ENCODE measurements around the gene TMEM191C.
"Not testable (repeated sequence)": the region's sequence is repeated elsewhere in the genome, so short reads cannot be mapped to it uniquely, and the experiment has no call there.

TMEM191C gene

DNA sequence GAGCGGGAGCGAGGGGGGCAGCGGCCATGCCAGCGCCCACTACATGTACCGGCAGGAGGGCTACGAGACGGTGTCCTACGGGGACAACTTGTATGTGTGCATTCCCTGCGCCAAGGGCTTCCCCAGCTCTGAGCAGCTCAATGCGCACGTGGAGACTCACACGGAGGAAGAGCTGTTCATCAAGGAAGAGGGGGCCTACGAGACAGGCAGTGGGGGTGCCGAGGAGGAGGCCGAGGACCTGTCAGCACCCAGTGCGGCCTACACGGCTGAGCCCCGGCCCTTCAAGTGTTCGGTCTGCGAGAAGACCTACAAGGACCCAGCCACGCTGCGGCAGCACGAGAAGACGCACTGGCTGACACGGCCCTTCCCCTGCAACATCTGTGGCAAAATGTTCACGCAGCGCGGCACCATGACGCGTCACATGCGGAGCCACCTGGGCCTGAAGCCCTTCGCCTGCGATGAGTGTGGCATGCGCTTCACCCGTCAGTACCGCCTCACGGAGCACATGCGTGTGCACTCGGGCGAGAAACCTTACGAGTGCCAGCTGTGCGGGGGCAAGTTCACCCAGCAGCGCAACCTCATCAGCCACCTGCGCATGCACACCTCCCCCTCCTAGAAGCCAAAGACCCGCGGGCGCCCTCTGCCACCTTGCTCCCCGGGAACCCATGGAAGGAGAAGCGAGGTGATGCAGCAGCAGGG lies 20.9 kb upstream of the TMEM191C start:
- no peak for DNase-seq (ENCODE audit: low read depth in 2 of 2)

DNA sequence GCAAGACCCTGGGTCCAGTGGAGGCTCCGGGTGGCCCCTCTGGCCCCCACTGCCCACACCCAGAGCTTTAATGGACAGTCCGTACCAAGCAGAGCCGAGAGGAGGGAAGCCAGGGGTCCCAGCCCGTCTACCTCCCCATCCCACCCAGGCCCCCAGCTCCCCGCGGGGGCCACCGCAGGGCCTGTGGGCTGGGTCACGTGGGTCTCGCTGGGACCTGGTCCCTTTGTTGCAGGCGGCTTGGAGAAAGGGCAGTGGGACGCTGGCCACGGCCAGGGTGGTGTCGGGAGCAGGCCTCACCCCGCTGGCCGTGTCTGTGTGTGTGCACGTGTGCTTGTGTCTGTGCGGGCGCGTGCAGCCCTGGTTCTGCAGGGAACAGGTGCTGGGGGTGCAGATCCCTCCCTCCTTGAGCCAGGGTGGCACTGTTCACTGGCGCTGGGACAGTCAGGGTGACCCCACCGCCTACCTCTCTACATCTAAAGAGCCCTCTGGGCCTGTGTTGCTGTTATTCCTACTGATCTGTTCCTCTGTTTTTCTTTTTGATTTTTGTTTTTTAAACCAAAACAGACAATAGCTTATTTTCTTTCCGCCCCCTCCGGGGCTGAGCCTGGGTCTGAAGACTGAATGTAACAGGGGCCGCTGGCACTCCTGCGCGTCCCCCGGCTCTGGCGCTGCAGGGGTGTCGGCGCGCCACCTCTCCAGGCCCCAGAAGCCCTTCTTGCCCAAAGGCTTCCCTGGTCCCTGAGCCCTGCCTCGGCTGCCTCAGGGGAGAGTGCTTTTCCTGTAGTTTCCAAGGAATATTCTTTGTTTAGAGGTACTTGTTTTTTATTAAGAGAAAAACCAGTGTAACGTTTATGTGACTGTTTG lies 20.1 kb upstream of the TMEM191C start:
- no peak for DNase-seq (ENCODE audit: low read depth in 2 of 2)

DNA sequence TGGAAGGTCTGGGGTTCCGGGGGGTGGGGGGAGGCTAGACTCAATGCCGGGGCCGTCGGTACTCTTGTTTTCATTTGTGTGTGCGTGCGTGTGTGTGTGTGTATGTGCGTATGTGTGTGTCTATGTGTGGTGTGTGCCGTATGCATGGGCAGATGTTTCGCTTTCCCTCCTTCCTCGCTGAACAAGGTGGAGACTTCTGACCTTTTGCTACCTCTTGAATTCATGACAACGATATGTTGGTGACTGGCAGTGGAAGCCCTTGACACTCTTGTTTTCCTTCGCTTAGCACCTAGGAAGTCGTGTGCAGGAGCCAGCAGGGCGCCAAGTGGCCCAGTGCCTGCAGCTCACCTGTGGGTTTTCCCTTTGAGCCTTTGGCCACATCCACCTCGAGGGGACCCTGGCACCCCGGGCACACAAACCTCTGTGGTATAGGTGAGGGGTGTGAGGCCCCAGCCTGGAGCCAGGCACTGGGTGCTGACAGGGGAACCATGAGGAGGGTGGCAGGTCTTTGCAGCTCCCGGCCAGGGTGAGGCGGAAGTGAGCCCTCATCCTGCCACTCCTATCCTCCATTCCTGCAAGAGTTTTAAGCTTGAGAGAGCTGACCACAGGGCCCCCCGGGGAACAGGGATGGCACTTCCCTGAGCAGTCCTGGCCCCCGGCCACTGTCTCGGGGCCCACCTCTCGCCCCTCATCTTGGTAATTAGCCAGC lies 19.3 kb upstream of the TMEM191C start:
- no peak for DNase-seq (ENCODE audit: low read depth in 2 of 2)

DNA sequence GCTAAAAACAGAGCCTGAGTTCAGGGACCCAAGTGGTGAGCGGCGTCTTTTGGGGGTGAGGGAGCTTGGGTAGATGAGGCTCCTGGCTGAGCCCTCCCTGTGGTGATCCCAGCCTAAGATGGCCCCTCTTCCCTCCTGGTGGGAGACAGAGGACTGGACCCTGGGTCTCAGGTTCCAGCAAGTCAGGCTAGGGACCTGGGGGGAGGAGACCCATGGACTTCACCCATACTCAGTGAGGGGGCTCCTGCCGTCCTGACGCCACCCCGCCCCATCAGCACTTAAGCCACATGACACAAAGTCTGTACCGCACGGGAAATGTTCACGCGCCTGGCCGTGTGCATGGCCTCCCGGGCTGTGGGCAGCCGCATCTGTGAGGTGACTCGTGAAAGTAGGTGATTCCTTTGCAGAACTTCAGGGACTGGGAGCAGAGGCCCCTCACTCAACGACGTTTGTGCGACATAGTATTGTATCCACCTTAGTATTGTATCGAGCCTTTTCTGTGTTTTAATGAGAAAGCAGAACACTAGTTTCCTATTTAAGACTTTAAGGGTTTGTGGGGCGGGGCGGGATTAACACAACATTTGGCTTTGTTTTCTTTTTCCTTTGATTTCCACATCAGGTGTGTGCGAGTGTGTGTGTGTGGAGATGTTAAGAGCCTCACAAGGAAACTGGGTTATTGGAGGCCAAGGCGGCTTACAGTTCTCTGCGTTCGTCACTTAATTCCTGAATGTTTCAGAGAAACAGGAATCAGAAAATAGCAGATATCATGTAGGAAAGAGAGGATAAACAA lies 18.4 kb upstream of the TMEM191C start:
- DNase-seq (ENCODE audit: low read depth in 2 of 2), result no peak

DNA sequence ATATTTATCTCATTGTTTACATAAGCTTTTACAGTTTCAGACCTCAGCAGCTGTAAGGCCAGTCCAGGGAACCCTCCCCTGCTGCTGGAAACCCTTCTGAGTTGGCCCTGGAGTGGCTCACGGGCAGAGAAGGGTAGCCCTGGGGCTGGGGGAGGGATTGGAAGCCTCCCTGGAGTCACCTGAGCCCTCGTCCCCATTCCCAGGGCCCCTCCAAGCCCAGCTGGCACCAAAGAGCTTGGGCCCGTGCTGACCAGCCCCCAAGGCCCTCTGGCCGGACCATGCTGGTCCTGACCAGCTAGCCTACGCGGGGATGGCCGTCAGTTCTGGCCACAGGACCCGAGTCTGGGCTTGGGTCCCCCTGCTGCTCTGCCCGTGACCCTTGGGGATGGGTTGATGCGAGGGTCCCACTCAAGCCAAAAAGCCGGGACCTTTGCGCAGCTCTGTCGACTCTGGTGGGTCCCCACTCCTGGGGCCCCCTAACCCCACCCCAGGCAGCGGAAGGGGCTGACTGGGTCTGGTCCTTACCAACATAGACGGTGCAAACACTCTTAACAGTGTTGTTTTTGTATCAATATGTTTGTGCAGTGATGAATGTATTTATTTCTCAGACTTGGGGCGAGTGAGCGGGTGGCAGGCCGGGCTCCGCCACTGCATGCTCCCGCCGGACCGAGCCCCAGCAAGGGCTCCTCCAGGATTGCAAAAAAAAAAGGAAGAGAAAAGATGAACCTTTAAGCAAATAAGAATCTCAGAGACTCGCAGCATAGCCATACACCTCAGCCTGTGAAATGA lies 17.5 kb upstream of the TMEM191C start:
- DNase-seq (ENCODE audit: low read depth in 2 of 2), result no peak

DNA sequence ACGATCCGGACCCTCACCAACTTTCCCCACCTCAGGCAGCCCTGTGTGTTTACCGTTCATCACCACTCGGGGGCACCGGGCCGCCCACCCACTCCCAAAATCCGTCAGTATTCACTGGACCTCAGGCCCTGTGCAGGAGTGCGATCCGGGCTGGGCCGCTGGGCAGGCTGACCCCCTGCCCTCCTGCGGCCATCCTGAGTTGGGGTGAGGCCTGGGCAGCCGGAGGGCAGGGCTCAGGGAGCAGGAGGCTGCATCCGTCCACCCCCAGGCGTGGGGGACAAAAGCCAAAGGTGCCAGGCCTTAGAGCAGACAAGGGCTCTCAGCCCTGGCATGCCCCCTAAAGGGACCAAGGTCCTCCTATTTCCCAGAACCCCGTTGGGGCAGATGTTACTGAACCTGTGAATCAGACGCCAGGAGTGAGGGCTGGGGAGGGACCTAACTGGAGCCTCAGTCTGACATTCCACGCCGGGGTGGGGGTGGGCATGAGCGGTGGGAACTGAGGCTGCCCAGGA lies 16.8 kb upstream of the TMEM191C start:
- no peak for DNase-seq (ENCODE audit: low read depth in 2 of 2)

DNA sequence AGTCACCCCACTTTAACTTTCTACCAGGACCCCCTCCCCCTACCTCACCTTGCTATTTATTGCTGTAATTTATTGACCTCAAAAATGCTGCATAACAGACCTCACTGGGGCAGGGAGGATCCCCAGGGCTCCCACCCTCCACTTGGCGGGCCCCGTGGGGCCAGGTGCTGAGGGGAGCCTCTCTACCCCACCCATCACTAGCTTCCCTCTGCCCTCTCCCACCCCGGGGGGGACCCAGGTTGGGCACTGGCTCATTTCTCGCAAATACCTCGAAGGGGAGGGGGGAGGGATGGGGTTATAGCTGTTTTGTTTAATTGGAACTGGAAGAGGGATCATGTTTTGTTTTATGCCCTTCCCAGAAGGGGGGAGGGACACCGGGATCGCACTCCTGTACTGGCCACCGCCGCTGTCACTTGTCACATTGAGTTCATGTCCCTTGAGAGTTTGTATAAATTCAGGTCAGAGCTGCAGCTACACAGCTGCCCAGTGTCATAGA lies 16.3 kb upstream of the TMEM191C start:
- no peak for DNase-seq (ENCODE audit: low read depth in 2 of 2)

DNA sequence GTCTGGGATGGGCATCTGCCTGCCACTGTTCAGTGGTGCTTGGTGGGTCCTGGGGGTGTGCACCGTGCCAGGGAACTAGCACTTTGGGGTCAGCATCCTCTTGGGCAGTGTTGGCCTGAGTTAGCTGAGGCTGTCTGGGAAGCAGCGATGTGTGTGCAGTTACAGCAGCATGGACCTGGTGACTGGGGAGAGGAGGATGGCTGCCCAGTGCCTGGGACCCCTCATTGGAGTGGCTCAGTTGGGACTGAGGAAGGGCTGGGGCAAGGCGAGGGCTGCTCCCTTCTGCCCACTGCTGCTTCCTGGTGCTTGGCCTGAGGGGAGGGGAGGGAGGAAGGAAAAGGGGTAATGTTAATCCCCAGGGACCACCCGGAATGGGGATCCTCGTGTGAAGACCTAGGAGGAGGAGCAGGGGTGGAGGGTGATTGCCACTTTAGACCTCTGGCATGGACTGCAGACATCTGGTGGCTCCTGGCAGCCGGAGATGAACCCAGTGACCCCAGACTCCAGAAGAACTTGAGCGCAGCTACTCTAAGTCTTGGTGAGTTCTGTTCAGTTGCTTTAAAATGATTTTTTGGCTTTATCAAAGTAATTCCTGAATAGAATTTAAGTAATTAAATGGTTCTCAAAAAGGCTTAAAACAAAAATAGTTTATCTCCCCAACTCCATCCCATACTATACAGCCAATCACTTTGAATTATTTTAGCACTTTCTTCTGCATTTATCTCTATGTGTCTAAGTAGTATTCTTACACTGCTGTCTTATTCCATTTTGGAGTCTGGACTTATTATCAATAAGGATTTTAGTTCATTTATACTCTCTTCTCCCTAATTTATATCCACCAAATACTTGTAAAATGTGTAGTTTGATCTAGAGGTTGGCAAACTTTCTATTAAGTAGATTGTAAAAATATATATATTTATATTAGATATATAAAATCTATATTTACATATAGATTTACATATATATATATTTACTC lies 15.4 kb upstream of the TMEM191C start:
- DNase-seq (ENCODE audit: low read depth in 2 of 2), result no peak

DNA sequence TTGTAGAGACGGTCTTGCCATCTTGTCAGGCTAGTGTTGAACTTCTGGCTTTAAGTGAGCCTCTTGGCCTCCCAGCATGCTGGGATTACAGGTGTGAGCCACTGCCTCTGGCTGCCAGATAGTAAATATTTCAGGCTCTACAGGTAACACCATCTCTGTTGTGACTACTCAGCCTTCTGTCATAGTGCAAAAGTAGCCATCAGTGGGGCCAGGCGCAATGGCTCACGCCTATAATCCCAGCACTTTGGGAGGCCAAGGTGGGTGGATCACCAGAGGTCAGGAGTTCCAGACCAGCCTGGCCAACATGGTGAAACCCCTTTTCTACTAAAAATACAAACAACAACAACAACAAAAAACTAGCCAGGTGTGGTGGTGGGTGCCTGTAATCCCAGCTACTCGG lies 14.5 kb upstream of the TMEM191C start:
- DNase-seq (ENCODE audit: low read depth in 2 of 2), result not testable (repeated sequence)

DNA sequence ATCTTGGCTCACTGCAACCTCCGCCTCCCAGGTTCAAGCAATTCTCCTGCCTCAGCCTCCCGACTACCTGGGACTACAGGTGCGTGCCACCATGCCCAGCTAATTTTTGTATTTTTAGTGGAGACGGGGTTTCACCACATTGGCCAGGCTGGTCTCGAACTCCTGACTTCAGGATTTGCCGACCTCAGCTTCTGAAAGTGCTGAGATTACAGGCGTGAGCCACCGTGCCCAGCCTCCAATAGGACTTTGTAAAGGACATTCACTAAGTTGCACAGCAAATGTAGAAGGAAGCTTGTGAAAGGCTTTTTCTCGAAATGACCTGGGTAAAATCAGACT lies 12.2 kb upstream of the TMEM191C start:
- not testable (repeated sequence) for DNase-seq (ENCODE audit: low read depth in 2 of 2)

DNA sequence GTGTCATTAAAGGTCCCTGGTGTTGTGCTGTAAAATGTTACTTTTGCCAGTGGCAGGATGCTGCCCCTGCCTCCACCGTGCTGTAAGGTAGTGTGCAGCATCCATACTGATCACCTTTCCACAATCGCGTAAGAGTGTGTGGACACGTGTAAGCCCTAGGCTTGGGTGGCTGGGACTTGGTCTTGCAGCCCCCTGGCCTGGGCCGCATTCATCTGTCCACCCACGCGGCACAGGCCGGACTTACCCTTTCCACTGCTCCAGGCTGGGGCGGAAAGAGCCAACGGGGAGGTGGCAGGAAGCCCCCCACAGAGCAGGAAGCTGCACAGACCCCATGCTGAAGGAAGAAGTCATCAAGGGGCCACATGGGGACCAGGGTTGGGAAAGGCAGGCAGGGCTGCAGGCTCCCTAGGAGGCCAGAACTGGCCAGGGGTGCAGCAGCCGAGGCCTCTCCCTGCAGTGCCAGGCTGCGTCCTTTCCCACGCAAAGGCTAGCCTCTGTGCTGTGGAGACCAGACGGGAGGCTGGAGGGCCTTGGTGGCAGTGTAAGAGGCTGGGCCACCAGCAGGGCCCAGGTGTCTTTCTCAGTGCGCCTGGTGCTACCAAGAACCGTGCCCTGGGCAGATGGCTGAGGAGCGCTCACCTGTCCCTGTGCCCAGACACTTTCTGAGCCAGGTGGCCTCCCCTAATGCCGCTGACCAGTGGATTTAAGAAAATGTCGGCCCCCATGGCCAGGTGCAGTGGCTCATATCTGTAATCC lies 11.7 kb upstream of the TMEM191C start:
- no peak for DNase-seq (ENCODE audit: low read depth in 2 of 2)

DNA sequence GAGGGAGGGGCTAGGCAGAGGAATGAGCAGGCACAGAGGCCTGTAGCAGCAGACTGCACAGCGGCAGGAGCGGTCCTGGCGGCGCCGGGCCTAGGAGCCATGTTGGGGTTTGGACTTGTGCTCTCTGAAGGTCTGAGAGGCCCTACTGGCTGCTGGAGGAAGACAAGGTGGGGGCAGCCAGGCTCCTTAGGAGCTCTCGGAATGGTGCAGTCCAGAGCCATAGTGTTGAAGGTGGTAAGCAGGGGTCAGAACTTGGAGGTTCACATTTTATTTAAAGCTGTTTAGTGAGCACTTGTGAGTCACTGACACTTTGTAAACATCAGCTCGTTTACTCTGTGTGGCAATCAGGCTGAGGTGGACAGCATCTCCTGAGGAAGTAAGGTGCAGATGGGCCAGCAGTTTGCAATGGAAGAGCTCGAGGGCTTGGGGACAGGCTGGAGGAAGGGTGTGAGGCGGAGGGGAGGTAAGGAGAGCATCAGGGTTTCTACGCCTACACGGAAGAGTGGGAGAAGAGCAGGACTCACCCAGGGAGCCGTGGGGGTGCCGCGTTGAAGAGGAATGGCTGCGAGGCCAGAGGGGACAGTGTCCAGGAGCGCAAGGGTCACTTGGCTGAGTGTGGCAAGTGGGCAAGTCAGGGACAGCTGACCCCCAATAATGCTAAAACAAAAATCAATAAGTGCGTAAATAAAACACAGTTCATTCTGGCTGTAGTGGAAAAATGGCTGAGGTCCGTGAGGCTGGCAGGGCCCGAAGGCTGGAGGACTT lies 10.0 kb upstream of the TMEM191C start:
- no peak for DNase-seq (ENCODE audit: low read depth in 2 of 2)

DNA sequence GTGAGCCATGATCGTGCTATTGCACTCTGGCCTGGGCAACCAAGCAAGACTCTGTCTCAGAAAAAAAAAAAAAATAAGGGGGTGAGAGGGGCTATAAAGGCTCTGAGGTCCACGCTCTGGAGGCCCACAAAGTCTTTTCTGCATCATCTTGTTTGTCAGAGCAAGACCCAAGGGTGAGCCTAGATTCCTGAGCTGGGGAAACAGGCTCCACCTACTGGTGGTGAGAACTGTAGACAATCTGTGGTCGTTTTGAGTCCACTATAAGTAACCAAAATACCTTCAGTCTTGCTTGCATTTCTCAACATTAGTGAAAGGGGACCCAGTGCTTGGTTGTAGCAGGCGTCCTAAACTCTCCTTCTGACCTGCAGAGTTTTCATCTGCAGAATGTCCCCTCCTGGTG lies 4.5 kb upstream of the TMEM191C start:
- not testable (repeated sequence) for DNase-seq (ENCODE audit: low read depth in 2 of 2)

DNA sequence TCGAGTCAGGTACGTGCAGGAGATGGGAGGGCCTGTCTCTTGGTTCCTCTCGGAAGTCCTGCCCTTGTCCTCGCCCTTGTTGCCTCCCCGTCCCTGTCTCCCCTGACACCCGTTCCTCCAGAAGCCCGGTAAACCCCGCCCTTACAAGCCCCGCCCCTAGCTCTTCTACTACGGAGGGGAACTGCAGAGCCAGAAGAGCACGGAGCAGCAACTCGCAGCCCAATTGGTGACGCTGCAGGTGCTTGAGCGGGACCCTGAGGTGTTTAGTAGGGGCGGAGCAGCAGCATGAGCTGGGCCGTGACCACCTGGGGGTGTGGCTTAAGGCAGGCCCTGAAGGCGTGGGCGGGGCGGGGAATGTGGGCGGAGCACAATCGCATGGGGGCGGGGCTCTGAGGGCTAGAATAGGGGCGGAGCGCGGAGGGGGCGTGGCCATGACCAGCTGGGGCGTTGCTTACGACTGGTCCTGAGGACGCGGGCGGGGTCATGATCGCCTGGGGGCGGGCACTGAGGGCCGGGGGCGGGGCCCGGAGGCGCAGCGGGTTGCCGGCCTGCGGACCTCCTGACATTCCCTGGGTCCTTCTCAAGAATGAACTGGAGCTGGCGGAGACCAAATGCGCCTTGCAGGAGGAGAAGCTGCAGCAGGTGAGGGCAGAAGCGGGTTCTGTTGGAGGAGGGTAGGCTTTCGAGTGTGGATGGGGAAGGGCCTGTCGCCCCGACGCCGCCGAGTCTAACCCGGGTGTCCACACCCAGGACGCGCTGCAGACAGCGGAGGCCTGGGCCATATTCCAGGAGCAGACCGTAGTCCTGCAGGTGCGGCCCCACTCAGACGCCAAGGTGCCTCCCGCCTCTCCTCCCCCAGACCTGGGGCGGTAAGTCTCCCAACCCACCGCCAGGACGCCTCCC lies 1.3 kb downstream of the TMEM191C start:
- DNase-seq (ENCODE audit: low read depth in 2 of 2), result peak; percentile 6 to 9

DNA sequence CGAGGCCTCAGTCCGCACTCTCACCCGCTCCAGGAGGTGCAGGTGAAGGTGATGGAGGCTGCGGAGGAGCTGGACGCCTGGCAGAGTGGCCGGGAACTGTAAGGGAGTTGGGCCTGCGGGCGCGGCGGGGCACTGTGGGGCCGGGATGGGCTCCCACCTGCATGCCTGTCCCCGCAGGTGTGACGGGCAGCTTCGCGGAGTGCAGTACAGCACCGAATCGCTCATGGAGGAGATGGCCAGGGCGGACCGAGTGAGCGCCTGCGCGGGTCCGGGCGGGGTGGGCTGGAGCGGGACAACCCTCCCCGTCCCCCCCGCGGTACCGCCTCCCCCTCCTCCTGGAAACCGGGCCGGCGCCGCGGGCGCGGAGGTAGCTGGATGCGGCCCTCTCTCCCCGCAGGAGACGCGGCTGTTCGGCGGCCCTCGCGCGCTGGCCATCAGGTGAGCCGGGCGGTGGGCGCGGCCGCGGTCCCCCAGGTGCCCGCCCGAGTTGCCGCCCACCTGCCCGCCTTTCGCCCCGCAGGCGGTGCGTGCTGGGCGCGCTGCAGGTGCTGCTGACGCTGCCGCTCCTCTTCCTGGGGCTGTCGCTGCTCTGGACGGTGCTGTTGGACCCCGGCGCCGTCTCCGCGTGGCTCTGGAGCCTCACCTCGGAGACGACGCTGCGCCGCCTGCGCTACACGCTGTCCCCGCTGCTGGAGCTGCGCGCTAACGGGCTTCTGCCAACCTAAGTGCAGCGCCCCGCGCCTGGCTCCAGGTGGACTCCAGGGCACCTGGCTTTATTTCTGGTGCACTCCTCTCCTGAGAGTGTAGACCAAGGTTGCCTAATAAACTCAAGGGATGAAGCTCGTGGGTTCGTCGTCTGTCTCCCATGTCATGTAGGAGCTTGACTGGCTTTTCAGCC lies 2.2 kb downstream of the TMEM191C start:
- not testable (repeated sequence) for DNase-seq (ENCODE audit: low read depth in 2 of 2)

DNA sequence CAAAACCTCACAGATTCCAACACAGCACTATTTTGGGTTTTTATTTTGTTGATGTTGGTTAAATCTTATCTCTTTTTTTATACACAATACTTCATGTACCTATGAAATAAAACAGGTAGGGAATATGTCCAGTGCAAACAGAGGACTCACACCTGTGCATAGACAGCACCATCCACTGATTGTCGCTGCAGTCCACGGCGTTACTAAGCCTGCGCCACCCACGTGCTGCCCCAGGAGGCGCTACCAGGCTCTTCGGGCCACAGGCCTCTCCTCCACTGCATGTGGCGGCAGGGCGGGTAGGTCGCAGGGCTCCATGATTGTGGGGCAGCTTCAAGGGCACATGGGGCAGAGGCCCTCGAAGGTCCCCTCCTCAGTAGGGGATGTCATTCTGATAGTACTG lies 5.8 kb downstream of the TMEM191C start:
- not testable (repeated sequence) for DNase-seq (ENCODE audit: low read depth in 2 of 2)
